ENCODE data around the gene VPS26C.
A peak's percentile ranks its signal among the peaks of the same experiment; 100 is the strongest.

Gene VPS26C

GRCh38 chr21:37202221-37203110 is 64.7 kb downstream of the VPS26C start:
- no peak for DNase-seq (ENCODE audit: low spot score)

GRCh38 chr21:37200641-37201480 is 66.3 kb downstream of the VPS26C start:
- no peak for DNase-seq (ENCODE audit: low spot score)

- DNase-seq (ENCODE audit: low spot score) = peak; percentile 33
These were observed 67.8 kb downstream of the VPS26C start for GRCh38 chr21:37199057-37199924.

- DNase-seq (ENCODE audit: low spot score) = no peak
These were observed 69.4 kb downstream of the VPS26C start for GRCh38 chr21:37197746-37198145.

GRCh38 chr21:37196847-37197246 is 70.3 kb downstream of the VPS26C start:
- DNase-seq (ENCODE audit: low spot score) = no peak

- no peak for DNase-seq (ENCODE audit: low spot score)
These were observed 71.5 kb downstream of the VPS26C start for GRCh38 chr21:37195610-37196009.

GRCh38 chr21:37195059-37195458 is 72.1 kb downstream of the VPS26C start:
- DNase-seq (ENCODE audit: low spot score) = no peak

- no peak for DNase-seq (ENCODE audit: low spot score)
These were observed 73.5 kb downstream of the VPS26C start for GRCh38 chr21:37193676-37194075.

GRCh38 chr21:37193006-37193405 is 74.1 kb downstream of the VPS26C start:
- peak; percentile 72 for DNase-seq (ENCODE audit: low spot score)

GRCh38 chr21:37192019-37192418 is 75.1 kb downstream of the VPS26C start:
- DNase-seq (ENCODE audit: low spot score) = no peak

- DNase-seq (ENCODE audit: low spot score) = no peak
These were observed 78.3 kb downstream of the VPS26C start for GRCh38 chr21:37188825-37189224.

- no peak for DNase-seq (ENCODE audit: low spot score)
These were observed 80.2 kb downstream of the VPS26C start for GRCh38 chr21:37186983-37187382.

GRCh38 chr21:37184784-37185593 is 82.1 kb downstream of the VPS26C start:
- DNase-seq (ENCODE audit: low spot score) = no peak

GRCh38 chr21:37183749-37184148 is 83.4 kb downstream of the VPS26C start:
- DNase-seq (ENCODE audit: low spot score) = no peak

- no peak for DNase-seq (ENCODE audit: low spot score)
These were observed 84.9 kb downstream of the VPS26C start for GRCh38 chr21:37182222-37182621.

GRCh38 chr21:37181059-37181458 is 86.1 kb downstream of the VPS26C start:
- no peak for DNase-seq (ENCODE audit: low spot score)

GRCh38 chr21:37176716-37177115 is 90.4 kb downstream of the VPS26C start:
- DNase-seq (ENCODE audit: low spot score) = peak; percentile 45
